Measurements from ENCODE around the gene CMPK1. TPM values are rescaled to one million over a fixed set of nuclear protein-coding genes. Genes with fewer than 3 reads are reported as not detected.
"Not testable (repeated sequence)": the region's sequence is repeated elsewhere in the genome, so short reads cannot be mapped to it uniquely, and the experiment has no call there.

The CMPK1 gene, protein sequence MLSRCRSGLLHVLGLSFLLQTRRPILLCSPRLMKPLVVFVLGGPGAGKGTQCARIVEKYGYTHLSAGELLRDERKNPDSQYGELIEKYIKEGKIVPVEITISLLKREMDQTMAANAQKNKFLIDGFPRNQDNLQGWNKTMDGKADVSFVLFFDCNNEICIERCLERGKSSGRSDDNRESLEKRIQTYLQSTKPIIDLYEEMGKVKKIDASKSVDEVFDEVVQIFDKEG
- 149 TPM for total RNA-seq

DNA sequence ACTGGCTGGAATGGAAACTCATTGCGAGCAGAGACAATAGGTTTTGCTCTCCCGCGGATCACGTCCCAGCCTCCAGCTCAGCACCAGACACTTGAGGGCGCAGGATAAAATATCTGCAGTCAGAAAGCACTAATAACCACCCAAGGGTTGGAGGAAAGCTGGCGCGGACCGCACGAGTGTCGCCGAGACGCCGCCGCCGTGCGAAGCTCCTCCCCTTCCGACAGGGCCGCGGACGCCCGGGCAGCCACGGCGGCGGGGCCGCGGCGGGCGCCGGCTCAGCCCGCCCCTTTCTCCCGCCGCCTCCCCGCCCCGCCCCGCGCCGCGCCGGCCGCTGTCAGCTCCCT, at the start of gene CMPK1:
TSS of gene CMPK1 (plus strand) at position 213 of the 344 bp plus-strand sequence. CDS start 156 bp downstream, outside the sequence.
- DNase-seq (ENCODE audit: low spot score): peak; percentile 88

DNA sequence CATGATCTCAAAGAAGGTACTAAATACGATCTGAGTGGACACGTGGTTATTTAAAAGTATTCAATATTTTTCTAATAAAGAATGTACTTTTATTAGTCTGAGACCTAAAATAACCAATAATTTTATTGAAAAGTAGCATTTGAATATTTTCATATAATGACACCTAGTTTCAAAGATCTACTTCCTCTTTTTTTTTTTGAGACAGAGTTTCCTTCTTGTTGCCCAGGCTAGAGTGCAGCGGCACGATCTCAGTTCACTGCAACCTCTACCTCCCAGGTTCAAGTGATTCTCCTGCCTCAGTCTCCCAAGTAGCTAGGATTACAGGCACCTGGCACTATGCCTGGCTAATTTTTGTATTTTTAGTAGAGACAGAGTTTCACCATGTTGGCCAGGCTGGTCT, 45.5 kb upstream of the CMPK1 start:
- not testable (repeated sequence) for DNase-seq (ENCODE audit: low spot score)

DNA sequence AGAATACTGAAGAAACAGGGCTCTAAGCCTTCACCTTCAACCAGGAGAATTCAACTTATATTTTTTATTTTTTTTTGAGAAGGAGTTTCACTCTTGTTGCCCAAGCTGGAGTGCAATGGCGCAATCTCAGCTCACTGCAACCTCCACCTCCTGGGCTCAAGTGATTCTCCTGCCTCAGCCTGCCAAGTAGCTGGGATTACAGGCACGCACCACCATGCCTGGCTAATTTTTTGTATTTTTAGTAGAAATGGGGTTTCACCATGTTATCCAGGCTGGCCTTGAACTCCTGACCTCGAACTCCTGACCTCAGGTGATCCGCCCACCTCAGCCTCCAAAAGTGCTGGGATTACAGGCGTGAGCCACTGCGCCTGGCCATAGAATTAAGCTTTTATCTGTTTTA, 38.7 kb upstream of the CMPK1 start:
- not testable (repeated sequence) for DNase-seq (ENCODE audit: low spot score)

DNA sequence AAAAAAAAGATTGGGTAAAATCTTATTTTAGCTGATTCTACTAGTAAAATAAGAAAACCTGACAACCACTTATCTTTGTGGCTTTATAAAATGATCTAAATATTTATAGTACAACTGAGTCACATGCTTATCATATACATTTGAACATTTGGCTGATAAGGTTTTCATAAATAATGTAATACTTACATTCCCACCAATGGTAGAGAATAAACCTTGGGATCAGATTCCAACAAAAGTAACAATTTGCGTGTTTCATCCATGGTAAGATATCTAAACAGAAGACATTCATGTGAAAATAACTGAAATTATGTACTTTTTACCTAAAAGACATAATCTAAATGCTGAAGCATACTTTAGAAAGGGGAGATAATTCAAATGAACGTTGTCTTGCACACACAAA, 38.0 kb upstream of the CMPK1 start:
- DNase-seq (ENCODE audit: low spot score): no peak

DNA sequence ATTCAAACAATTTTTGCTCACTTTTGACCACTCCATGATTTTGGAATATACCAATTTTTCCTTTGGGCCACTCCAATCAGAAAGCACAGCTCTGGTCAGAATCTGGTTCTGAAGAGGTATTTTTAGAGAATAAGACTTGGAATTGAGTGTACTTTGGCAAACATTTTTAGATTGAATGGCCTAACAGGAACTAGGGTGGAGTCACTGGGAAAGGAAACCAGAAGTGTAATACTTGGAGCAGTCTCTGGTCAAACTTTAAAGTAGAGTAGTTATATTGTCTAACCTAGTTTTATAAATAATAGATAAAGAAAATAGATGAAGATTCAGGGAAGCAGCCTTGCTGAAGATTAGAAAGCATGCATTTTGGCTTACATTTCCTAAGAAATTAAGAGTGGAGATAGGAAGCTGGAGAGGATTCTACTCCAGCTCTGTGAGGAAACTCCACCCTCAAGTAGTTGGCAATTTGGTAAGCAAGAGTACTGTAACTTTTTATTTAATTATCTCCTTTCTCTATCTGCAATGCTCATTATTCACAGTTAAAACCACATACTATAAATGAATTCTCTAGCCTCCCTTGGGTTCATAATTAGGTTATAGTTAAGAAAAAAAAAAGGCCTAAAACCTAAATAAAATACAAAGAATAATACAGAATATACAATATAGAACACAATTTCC, 35.4 kb upstream of the CMPK1 start:
- DNase-seq (ENCODE audit: low spot score): no peak

DNA sequence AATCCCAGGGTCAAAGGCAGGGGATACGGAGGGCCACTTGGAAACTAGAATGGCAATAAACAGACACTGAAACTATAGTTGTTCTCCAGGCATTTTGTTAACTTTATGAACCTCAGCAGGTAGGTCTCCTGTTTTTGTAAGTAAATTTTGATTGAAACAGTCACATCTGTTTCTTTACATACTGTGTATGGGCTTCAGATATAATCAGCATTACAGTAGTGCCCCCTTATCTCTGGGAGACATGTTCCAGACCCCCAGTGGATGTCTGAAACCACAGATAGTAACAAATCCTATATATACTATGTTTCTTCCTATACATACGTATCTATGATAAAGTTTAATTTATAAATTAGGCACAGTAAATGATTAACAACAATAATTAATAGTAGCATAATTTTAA, 31.1 kb upstream of the CMPK1 start:
- DNase-seq (ENCODE audit: low spot score): no peak

DNA sequence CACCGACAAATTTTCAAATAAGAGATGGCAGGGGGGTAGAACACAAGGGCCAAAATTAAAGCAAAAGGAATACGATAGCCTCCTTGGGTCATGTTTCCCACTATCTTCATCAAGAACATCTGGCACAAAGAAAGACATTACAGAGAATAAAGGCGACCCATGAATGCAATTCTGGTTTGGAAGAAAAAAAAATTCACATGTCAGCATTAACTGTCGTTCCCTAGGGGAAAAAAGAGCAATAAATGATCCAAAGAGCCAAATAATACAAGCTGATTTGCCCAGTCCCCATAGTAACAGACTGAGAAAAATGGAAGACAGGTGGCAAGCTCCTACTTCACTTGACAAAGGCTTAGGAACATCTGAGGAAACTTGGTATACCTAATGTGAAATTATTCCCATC, 24.2 kb upstream of the CMPK1 start:
- no peak for DNase-seq (ENCODE audit: low spot score)

DNA sequence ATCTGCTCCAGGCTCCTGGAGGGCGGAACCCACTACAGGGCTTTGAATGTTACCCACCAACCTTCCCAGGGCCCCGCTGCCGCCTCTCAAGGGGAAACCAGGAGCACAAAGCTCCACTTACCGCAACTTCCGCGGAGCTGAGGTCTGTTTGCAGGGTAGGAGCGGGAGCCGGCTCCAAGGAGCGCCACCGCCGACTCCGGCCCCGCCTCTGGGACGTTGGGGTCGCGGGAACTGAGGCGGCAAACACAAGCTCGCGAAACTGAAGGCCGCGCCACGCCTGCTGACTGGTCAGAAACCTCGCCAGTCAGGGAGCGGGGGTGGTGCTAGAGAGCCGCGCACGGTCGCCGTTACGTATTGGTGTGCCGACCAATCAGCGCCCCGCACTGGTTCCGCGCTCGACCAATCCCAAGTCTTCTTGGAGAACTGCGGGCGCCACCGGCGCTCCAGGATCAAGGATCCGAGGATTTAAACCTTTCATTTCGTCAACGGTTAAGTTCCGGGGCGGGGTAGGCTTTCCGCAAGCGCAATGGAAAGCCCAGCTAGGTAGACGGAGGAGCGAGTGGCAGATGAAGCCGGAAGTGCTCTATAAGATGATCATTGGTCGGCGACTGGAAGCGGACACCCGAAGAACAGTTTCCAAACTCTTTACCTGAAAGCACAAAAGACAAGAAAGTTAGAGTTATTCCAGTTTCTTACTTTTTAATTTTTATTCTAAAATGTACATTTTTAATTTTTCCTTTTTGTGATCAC, 19.5 kb upstream of the CMPK1 start, which contains the start of gene STIL:
TSS of gene STIL (minus strand) at position 233 of the 750 bp plus-strand sequence. CDS start 3,828 bp downstream, outside the sequence.
- DNase-seq (ENCODE audit: low spot score): peak; percentile 99

DNA sequence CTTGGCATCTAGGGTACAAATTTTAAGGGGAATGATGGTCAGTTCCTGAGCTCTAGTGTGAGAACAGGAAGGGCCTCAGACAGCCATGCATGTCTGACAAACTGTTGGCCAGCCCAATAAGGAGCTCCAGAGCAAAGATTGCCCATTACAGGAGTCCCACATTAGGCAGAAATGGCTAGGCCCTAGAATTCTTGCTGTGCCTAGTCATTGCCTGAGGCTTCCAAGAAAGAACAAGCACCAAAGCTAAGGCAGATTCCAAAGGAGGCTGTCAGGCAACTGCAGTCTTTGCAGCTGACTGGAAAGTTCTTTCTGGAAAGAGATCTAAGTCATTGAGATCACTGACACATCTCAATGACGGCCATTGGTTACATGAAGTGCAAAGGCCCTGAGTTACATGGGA, 15.7 kb upstream of the CMPK1 start:
- DNase-seq (ENCODE audit: low spot score): no peak

DNA sequence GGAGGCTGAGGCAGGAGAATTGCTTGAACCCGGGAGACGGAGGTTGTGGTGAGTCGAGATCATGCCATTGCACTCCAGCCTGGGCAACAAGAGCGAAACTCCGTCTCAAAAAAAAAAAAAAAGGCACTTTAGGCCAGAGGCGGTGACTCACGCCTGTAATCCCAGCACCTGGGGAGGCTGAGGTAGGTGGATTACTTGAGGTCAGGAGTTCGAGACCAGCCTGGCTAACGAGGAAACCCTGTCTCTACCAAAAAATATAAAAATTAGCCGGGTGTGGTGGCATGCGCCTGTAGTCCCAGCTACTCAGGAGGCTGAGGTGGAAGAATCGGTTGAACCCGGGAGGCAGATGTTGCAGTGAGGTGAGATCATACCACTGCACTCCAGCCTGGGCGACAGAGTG, 13.6 kb upstream of the CMPK1 start:
- not testable (repeated sequence) for DNase-seq (ENCODE audit: low spot score)

DNA sequence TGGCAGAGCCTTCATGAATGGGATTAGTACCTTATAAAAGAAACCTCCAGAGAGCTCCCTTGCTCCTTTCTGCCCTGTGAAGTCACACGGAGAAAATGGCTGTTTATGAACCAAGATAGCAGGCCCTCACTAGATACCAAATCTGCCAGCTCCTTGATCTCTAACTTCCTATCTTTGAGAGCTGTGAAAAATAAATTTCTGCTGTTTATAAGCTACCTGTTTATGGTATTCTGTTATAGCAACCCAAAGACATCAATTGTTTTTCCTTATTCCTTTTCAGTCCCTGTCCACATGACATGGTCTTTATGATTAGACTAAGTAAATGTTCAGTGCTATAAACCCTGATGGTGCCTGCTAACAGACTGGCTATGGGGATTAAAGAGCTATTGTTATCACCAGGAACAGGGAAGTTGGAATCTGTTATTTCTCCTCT, 10.0 kb upstream of the CMPK1 start:
- DNase-seq (ENCODE audit: low spot score): peak; percentile 34

DNA sequence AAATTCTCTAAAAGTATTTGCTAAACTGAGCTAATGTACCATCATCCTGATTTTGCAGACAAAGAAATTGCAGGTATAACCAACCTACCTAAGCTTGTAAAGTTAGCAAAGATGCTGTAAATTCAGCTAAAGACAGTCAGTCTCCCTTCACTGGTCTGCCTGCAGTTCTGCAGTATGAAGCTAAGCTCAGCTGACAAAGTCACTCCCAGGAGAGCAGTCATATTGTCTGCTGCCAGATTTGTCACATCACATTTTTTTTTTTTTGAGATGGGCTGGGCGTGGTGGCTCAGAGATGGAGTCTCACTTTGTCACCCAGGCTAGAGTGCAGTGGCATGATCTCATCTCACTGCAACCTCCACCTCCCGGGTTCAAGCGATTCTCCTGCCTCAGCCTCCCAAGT, 8.9 kb upstream of the CMPK1 start:
- no peak for DNase-seq (ENCODE audit: low spot score)

DNA sequence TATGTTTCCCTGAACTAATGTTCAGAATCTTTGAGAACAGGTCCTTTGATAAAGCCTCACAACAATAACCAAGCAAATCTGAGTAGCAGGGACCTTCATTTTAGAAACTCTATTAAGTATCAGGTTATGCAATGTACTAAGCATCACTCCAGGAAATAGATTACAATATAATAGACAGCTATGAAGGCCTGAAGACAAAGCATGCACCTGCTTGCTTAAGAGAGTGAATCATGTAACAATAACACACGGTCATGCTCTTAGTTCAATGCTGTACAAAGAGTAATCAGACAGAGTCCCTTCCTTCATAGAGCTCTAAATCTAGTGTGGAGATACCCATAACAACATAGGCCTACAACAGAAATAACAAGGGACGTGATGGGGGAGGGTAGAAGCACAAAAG, 8.1 kb upstream of the CMPK1 start:
- no peak for DNase-seq (ENCODE audit: low spot score)

DNA sequence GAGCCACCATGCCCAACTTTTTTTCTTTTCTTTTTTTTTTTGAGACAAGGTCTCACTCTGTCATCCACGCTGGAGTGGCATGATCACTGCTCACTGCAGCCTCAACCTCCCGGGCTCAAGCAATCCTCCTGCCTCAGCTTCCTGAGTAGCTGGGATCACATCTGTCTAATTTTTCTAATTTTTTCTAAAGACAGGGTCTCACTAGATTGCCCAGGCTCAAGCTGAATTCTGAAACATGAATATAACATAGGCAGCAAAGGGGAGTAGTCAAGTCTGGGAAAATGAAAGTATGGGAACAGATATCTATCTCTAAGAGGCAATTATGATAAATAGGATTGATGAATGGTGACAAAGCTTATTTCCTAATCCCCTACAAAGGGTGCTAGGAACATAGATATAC, 7.3 kb upstream of the CMPK1 start:
- no peak for DNase-seq (ENCODE audit: low spot score)

DNA sequence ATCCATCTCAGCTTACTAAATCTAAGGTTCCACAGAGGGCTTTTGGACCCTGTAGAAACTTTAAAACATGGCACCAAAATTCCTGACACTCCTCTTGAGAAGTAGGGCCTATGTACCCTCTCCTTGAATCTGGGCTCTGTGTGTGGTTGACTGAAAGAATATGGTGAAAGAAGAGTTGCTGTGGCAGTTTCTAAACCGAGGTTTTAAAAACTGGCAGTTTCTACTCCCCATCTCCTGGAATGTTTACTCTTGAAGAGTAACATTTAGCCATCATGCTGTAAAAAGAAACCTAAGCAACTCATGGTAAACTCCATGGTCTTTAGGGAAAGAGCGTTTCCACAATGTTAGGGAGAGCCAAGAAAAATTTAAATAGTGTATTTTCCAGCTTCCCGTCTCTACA, 4.6 kb upstream of the CMPK1 start:
- DNase-seq (ENCODE audit: low spot score): no peak

DNA sequence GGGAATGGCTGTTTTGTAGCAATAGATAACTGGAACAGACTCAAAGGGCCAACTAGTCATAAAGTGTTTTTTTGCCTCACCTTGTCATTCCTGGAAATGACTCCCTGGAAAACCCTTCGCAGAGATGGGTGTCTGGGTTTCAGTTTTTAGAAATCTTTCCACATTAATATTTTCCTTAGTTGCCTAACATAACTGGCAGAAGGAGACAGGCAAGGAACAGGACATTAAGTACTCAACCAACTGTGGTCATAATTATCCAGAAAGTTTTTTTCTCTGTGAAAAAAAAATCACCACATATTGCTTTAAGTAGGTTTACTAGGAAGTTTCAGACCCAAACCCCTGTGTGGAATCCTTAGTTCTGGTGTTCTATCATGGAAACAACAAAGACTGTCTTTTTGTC, 3.4 kb upstream of the CMPK1 start:
- no peak for DNase-seq (ENCODE audit: low spot score)

DNA sequence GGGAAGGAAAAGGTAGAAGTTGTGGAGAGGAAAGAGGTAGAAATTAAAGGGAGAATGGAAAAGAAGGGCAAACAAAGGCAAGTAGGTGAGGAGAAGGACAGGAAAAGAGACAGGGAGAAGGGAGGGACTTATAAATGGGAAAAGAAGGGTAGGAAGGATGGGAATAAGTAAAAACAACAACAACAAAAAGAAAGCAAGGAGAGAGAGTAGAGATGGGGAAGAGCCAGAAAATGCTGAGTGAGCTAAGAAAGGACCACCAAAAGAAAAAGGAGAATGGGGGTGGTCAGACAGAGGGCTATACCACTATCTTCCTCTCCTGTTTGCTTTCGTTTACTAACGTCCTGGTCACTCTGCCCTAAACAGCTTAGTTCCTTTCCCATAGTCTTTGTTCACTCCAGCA, 1.7 kb upstream of the CMPK1 start:
- no peak for DNase-seq (ENCODE audit: low spot score)

DNA sequence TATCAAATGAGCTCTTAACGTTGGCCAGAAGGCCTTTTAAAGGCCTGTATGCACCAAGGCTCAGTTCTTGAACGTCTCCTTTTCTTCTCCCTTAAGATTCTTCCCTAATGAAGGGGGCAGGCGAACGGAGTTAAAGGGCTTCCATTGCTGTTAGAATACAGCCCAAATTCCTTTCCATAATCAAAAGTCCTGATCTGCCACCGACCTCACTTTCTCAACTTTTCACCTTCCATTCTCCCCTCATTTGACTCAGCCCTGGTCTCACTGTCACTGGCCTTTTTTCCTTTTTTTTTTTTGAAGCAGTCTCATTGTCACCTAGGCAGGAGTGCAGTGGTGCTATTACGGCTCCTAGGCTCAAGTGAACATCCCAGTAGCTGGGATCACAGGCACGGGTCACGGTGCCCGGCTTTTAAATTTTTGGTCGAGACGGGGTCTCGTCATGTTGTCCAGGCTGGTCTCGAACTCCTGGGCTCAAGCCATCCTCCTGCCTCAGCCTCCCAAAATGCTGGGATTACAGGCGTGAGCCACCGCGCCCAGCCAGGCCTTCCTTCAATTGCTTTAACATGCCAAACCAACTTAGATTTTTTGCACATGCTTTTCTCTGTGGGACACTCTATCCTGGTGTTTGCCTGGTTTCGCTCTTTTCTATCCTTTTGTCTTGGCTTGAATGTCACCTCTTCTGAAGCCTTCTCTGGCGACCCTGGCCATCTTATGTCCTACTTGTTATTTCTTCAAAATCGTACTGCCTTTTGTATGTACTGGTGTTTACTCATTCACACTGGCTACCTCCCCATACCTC, 612 bp upstream of the CMPK1 start:
- no peak for DNase-seq (ENCODE audit: low spot score)

DNA sequence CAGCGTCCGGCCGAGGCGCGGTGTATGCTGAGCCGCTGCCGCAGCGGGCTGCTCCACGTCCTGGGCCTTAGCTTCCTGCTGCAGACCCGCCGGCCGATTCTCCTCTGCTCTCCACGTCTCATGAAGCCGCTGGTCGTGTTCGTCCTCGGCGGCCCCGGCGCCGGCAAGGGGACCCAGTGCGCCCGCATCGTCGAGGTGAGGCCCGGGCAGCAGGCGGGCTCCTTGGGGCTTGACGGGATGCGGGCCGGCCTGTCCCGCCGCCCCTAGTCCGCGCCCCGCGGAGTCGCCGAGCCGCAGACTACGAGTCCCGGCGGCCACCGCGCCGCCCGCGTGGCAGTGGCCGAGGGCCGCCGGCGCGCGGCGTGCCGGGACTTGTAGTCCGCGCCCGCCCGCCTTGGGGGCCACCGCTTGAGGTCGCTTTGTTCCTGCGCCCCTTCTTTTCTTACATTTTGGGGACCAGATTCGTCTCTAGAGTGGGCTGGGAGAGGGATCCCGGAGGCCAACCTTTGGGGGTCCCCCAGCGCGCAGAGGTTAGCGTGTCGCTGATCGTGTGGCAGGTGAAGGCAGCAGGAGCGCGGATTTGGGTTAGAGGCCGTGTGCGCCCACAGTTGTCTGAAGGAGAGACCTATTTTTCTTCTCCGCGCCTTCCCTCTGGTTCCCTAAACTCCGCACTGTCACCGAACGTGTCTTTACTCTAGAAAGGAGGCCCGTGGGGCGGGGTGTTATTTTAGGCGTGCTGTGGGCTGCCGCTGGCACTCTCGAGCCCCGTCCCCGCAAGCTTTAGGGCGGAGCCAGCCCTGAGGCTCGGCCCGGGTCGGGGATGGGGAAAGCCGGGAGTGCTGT, 553 bp downstream of the CMPK1 start:
- DNase-seq (ENCODE audit: low spot score): peak; percentile 70

DNA sequence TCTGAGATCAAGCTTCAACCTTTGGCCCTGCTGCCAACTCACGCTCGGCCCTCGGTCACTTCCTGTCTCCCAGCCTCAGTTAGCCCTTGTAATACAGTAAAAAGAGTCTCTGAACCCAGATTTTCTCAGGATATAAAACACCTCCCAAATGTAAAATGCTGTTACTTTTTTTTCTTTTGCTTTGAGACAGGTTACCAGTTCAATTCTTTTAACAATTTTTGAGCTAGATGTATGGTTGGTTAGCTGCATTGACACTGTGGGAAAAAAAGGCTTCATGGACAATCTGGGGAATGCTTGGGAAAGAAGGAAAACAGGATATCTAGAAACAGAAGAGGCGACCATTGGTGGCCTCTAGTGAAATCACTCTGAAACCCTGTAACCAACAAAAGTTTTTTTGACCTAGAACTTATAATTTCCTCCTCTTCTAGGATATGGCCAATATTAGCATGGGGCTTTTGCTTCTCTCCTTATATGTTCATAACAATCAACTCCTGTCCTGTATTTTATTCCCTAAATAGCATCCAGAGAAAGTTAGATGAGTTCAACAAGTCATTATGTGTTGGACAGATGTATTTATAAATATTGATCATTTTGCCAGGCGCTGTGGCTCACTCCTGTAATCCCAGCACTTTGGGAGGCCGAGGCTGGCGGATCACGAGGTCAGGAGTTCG, 1.3 kb downstream of the CMPK1 start:
- no peak for DNase-seq (ENCODE audit: low spot score)

DNA sequence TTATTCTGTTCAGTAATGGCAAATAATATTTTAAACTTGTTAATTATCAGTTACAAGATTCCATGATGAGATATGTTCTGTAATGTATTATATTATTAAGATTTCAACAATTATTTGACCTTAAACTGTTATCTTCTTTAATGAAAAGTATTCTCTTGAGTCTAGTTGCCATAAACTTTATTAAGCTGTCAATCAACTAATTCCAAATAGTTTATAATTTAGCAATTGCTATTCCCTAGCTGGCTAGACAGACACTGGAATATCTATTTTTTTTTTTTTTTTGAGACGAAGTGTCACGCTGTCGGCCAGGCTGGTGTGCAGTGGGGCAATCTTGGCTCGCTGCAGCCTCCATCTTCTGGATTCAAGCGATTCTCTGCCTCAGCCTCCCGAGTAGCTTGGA, 3.8 kb downstream of the CMPK1 start:
- no peak for DNase-seq (ENCODE audit: low spot score)

Measured in mucosa of gallbladder (tissue), 1 donor.